Measurements from ENCODE around the gene ATP2B2.
A peak's percentile ranks its signal among the peaks of the same experiment; 100 is the strongest.

Gene ATP2B2

DNA sequence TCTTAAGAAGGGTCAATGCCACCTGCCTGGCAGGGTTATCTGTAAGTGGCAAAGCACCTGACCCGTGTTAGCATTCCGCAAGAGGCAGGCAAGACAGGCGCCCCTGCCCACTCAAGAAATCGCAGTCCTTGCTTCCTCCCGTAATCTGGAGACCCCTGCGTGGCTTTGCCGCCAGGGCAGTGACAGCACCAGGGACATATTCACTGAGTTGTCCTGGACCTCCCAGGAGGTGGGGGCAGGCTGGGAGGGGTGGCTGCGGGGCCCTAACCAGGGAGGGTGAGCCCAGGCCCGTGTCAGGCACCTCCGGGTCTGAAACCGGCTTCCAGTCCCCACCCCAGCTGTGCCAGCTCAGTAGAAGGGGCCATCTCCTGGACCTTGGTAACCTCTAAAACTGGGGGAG, 168.6 kb downstream of the ATP2B2 start:
- Histone ChIP-seq H3K9me3 (ENCODE audit: control insufficient read depth, insufficient read depth, low read depth, low read length) (no peaks in the 10 kb centered on the region), H3K27ac (ENCODE audit: extremely low read depth, low read depth, low read length) (no peak overlapping the region), H3K36me3 (ENCODE audit: control insufficient read depth in 2 of 2, insufficient read depth in 1 of 2, low read length in 2 of 2) (no peaks in the 10 kb centered on the region), H3K4me1 (ENCODE audit: control insufficient read depth, insufficient read depth, low read length) (no peaks in the 10 kb centered on the region), H3K4me3 (ENCODE audit: low read depth, low read length) (no peak overlapping the region)
- ChIA-PET POLR2A (no interaction called here), CTCF (interaction anchor here (0.6 to 1.3 kb wide), 3 partner anchors 15 to 412 kb away, joined by 3 to 4 read pairs (median 3); no protein-coding TSS in a partner anchor)
- TF ChIP-seq ZNF366 (tag by site-specific recombination; conservative IDR thresholded peaks at IDR 0.05) (no peak), ZNF121 (tag by site-specific recombination; IDR thresholded peaks at IDR 0.05) (no peak), OVOL3 (tag by site-specific recombination; IDR thresholded peaks at IDR 0.05) (no peak)
- TF ChIP-seq, protein P1, sequence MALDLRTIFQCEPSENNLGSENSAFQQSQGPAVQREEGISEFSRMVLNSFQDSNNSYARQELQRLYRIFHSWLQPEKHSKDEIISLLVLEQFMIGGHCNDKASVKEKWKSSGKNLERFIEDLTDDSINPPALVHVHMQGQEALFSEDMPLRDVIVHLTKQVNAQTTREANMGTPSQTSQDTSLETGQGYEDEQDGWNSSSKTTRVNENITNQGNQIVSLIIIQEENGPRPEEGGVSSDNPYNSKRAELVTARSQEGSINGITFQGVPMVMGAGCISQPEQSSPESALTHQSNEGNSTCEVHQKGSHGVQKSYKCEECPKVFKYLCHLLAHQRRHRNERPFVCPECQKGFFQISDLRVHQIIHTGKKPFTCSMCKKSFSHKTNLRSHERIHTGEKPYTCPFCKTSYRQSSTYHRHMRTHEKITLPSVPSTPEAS (tag by site-specific recombination; IDR thresholded peaks at IDR 0.05) = no peak
- TF ChIP-seq, protein P2, sequence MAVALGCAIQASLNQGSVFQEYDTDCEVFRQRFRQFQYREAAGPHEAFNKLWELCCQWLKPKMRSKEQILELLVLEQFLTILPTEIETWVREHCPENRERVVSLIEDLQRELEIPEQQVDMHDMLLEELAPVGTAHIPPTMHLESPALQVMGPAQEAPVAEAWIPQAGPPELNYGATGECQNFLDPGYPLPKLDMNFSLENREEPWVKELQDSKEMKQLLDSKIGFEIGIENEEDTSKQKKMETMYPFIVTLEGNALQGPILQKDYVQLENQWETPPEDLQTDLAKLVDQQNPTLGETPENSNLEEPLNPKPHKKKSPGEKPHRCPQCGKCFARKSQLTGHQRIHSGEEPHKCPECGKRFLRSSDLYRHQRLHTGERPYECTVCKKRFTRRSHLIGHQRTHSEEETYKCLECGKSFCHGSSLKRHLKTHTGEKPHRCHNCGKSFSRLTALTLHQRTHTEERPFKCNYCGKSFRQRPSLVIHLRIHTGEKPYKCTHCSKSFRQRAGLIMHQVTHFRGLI (tag by site-specific recombination; IDR thresholded peaks at IDR 0.05) = no peak
- TF ChIP-seq, protein P3, sequence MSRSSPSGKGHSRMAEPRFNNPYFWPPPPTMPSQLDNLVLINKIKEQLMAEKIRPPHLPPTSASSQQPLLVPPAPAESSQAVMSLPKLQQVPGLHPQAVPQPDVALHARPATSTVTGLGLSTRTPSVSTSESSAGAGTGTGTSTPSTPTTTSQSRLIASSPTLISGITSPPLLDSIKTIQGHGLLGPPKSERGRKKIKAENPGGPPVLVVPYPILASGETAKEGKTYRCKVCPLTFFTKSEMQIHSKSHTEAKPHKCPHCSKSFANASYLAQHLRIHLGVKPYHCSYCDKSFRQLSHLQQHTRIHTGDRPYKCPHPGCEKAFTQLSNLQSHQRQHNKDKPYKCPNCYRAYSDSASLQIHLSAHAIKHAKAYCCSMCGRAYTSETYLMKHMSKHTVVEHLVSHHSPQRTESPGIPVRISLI (tag by site-specific recombination; IDR thresholded peaks at IDR 0.05) = no peak

DNA sequence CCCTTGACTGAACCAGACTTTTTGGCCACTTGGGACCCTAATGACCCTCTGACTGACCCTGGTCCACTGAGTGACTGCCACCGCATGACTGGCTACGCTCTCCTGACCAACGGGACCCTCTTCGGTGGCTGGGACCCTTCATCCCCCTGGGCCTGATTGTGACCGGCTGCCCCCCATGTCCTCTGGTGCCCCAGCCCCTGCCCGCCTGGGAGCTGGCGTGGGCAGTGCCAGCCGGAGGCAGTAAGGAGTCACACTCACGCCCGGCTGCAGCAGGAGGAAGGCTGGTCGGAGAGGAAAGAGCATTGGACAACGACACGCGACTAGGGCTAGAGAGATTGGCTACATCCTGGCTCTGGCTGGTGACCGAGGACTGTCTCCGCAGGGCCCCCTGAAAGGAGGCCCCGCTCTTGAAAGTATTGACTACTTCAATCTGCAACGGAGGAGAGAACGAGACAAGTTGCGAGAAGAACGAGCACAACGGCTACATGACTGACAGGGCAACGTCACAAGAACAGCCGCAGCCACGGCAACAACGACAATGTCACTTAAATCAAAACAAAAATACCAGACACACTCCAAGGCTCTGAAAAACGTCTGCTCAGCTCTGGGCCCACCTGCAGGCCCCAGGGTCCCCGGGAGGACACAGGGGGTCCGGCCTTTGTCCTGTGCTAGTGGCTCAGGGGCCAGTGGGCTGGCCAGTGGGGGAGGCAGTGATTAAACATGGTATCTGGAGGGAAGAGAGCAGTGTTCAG, 169.3 kb downstream of the ATP2B2 start:
- no peaks in the 10 kb centered on the region for H3K36me3 ChIP-seq (ENCODE audit: control insufficient read depth in 2 of 2, insufficient read depth in 1 of 2, low read length in 2 of 2)
- ChIA-PET POLR2A (no interaction called here), CTCF (interaction anchor here (1.3 kb wide), 1 partner anchor 14 kb away, joined by 4 read pairs; no protein-coding TSS in a partner anchor)
- no peak overlapping the region for H3K4me3 ChIP-seq (ENCODE audit: low read depth, low read length)
- H3K9me3 ChIP-seq (ENCODE audit: control insufficient read depth, insufficient read depth, low read depth, low read length) = no peaks in the 10 kb centered on the region
- no peaks in the 10 kb centered on the region for H3K4me1 ChIP-seq (ENCODE audit: control insufficient read depth, insufficient read depth, low read length)
- no peak overlapping the region for H3K27ac ChIP-seq (ENCODE audit: extremely low read depth, low read depth, low read length)
- TF ChIP-seq, protein P4, sequence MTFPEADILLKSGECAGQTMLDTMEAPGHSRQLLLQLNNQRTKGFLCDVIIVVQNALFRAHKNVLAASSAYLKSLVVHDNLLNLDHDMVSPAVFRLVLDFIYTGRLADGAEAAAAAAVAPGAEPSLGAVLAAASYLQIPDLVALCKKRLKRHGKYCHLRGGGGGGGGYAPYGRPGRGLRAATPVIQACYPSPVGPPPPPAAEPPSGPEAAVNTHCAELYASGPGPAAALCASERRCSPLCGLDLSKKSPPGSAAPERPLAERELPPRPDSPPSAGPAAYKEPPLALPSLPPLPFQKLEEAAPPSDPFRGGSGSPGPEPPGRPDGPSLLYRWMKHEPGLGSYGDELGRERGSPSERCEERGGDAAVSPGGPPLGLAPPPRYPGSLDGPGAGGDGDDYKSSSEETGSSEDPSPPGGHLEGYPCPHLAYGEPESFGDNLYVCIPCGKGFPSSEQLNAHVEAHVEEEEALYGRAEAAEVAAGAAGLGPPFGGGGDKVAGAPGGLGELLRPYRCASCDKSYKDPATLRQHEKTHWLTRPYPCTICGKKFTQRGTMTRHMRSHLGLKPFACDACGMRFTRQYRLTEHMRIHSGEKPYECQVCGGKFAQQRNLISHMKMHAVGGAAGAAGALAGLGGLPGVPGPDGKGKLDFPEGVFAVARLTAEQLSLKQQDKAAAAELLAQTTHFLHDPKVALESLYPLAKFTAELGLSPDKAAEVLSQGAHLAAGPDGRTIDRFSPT (tag by site-specific recombination; IDR thresholded peaks at IDR 0.05) = peak; percentile 23; the same call in 1 of the 2 replicates
- no peak for TF ChIP-seq ZNF302 (tag by site-specific recombination; IDR thresholded peaks at IDR 0.05; ENCODE audit: low read depth)
- TF ChIP-seq ZNF561 (tag by site-specific recombination; IDR thresholded peaks at IDR 0.05; ENCODE audit: borderline replicate concordance) = no peak
- TF ChIP-seq ZNF121 (tag by site-specific recombination; IDR thresholded peaks at IDR 0.05) = no peak

DNA sequence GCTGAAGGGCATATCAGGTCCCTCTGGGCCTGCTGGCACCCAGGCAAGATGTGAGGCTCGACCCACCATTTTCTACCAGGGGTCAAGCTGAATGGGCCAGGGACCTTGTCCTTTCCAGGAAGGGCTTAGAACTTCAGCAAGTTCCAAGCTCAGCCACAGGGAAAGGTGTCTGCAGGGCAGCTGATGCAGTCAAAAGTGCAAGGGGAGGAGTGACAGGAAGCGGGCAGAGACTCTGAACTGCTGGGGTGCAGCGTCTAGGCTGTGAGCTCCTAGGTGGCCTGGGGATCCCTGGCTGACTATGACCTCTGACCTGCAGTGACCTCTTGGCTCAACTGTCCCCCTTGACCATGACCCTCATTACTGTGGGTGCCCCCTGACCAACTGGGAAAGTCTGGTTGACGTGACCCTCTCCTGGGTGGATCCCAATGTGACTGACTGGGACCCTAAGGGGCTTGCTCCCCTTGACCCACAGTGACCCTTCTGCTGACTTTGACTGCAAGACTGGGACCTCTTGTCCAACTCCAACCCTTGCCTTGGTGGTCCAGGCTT, 170.1 kb downstream of the ATP2B2 start:
- Histone ChIP-seq H3K9me3 (ENCODE audit: control insufficient read depth, insufficient read depth, low read depth, low read length) (no peaks in the 10 kb centered on the region), H3K4me3 (ENCODE audit: low read depth, low read length) (no peak overlapping the region), H3K4me1 (ENCODE audit: control insufficient read depth, insufficient read depth, low read length) (no peaks in the 10 kb centered on the region), H3K36me3 (ENCODE audit: control insufficient read depth in 2 of 2, insufficient read depth in 1 of 2, low read length in 2 of 2) (no peaks in the 10 kb centered on the region), H3K27ac (ENCODE audit: extremely low read depth, low read depth, low read length) (no peak overlapping the region)
- CTCF ChIA-PET = interaction anchor here (0.6 kb wide), 1 partner anchor 12 kb away, joined by 4 read pairs; no protein-coding TSS in a partner anchor
- TF ChIP-seq ZNF561 (tag by site-specific recombination; IDR thresholded peaks at IDR 0.05; ENCODE audit: borderline replicate concordance) (no peak), BCL11A (tag by site-specific recombination; IDR thresholded peaks at IDR 0.05; ENCODE audit: low read depth) (peak; percentile 50), BCL11B (tag by site-specific recombination; IDR thresholded peaks at IDR 0.05; ENCODE audit: low read depth) (peak; percentile 77; the same call in 1 of the 2 replicates)
- POLR2A ChIA-PET = no interaction called here
